Measurements from ENCODE around the gene CEP70.
"Not testable (repeated sequence)": the region's sequence is repeated elsewhere in the genome, so short reads cannot be mapped to it uniquely, and the experiment has no call there.

CEP70 gene

DNA sequence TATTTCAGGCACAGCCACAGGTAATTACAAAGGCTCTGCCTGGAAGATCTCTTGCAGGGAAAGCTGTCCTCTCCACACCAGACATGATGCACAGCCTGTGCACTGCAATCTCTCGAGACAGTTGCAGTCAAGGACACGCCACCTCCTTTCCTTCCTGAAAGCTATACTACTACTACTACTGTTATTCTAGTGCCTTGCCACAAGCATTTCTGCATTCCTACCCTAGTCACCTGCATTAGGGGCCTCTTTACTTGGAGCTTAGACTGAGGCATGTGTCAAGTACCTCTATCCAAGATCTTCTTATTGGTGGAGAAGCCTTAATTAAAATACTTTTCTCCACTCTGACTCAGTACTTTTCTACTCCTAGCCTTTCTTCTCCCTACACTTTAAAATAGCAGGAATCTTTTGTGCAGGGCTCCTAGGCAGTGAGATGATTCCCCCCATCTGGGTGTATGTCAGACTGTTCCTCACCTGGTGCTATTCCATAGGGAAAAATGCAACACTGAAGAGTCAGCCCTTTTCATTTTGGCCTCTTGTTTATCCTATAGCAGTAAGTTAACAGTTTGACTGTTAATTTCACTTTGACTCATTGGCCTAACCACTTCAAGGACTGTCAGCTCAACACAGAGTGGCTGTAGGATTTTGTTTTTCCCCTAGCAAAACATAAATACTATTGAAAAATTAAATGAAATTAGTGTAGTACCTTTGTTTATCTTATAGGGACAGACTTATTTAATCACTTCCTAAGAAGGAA, 80.8 kb downstream of the CEP70 start:
- DNase-seq (ENCODE audit: low spot score): no peak

DNA sequence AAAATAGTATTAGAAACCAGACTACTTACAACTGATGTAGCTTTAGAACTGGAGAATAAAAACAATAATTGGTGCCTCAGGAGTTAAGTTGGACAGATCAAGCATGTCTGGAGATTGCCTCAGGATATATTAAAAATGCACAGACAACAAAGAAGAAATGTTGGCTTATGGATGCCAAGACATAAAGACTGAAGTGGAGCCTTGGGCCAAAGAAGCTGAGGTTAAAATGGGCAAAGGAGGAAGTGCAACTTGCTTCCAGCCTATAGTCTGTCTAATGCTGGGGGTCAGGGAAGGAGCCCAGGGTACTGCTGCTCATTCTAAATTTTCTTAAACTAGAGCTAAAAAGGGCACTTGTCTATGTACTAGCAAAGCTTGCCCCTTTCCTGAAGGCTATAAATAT, 82.1 kb downstream of the CEP70 start:
- DNase-seq (ENCODE audit: low spot score): no peak

DNA sequence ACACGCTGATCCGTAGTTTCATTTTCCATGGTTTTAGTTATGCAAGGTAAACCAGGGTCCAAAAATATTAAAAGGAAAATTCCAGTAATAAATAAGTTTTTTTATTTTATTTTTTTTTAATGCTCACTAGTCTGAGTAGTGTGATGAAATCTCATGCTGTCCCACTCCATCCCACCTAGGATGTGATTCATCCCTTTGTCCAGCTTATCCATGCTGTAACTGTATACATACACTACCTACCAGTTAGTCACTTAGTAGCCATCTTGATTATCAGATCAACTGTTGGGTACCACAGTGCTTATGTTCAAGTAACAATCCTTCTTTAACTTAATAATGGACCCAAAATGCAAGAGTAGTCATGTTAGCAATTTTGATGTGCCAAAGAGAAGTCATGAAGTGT, 84.5 kb downstream of the CEP70 start:
- no peak for DNase-seq (ENCODE audit: low spot score)

DNA sequence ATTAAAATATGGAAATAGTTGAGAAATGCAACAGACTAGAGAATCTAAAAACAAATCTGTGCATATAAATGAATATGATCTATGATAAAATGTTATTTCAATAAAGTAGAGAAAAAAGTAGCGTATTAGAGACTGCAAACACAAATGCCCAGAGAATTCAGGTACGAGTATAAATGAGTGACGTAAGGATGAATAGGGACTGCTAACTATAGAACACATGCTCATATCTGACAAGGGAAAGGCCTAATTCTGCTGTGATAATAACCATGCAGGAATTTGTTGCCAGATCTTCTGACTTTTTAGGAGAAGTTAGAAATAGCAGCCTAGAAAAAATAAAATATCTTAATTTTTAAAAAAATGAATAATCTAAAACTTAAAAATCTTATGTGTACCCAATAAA, 86.5 kb downstream of the CEP70 start:
- DNase-seq (ENCODE audit: low spot score): no peak

DNA sequence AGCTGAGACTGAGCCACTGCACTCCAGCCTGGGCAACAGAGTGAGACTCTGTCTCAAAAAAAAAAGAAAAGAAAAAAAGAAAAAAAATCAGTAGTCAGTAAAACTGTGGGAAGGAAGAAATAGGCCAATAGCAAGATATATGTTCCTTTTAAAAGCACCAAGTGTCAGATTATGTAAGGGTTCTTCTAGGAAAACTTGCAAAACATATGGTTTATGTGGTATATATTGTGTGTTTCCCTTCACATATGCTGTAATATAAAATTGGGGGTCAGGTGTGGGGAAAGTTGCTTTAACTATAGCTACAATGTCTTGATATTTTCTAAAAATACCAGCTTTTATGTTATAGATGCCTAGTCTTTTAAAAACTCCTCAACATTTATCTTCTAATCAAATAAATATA, 95.1 kb downstream of the CEP70 start:
- no peak for DNase-seq (ENCODE audit: low spot score)

DNA sequence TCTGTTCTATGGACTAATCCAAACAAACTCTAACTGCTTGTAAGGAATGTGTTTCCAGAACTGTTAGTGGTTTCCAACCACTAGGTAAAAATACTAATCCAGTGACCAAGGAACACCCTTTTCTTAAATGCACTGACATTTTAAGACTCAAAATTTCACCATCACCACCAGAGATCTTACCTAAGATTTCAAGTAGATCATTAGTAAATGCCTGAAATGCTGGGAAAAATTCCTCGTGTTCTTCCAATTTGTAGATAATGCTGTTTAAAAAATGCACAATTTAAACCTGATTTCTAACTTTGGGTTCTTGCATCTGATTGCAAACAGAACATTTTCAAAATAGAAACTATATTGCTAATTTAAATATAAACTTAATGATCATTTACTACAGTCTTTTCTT, 96.2 kb downstream of the CEP70 start:
- no peak for DNase-seq (ENCODE audit: low spot score)

DNA sequence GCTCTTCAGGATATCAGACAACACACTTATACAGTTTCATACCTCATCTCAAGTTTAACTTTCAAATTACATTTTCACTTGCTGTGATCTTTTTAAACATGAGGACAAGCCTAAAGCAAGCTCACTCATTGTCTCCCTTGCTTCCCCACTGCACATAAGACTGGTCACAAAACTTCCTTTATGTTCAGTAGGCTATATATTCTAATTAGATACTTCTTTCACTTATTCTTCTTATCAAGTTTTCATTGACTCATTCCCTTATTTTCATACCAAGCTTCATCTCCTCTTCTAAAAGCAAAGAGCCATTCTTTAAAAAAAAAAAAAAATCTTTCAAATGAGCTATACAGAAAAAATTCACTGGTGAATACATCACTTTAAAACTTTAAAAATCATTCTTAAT, 97.0 kb downstream of the CEP70 start:
- no peak for DNase-seq (ENCODE audit: low spot score)

DNA sequence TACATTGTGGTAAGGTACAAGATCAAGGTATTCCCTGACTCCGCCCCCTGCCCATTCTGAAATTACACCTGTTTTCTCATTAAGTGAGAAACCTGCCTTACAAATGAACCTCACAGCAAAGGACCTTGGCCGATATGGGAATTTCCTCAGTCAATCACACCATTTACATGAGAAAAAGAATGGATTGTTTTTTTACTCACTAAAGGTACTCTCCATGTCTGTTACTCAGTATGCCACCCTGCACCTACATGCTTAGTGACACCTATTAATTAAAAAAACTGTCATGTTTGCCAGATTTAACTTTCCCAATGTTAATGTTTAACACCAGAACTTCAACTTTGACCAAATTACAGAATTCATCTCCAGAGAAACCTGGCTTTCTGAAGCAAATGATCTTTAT, 97.6 kb downstream of the CEP70 start:
- no peak for DNase-seq (ENCODE audit: low spot score)

DNA sequence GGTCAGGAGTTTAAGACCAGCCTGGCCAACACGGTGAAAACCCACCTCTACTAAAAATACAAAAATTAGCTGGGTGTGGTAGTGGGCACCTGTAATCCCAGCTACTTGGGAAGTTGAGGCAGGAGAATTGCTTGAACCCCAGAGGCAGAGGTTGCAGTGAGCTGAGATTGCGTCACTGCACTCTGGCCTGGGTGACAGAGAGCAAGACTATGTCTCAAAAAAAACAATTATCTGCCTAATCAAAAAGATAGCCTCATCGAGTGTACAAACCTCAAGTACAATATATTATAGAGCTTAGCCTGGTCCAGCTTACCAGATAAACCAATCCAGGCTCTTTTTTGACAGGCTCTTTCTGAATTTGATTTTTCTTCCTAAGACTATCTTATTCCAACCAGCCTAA, 98.4 kb downstream of the CEP70 start:
- not testable (repeated sequence) for DNase-seq (ENCODE audit: low spot score)

DNA sequence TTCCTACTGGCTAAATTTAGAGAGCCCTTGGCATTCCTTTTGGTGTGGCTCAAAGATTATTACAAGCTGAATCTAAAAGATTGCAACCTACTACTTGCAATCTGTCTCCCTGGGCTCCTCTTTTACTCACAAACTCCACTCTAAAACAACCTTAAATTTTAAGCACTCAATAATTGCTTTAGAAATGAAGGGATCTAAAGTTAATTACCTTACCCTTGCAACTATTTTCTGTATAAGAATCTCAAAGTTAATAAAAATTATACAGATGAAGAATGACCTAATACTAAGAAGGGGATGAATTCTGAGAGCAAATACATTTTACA, 99.5 kb downstream of the CEP70 start:
- no peak for DNase-seq (ENCODE audit: low spot score)

DNA sequence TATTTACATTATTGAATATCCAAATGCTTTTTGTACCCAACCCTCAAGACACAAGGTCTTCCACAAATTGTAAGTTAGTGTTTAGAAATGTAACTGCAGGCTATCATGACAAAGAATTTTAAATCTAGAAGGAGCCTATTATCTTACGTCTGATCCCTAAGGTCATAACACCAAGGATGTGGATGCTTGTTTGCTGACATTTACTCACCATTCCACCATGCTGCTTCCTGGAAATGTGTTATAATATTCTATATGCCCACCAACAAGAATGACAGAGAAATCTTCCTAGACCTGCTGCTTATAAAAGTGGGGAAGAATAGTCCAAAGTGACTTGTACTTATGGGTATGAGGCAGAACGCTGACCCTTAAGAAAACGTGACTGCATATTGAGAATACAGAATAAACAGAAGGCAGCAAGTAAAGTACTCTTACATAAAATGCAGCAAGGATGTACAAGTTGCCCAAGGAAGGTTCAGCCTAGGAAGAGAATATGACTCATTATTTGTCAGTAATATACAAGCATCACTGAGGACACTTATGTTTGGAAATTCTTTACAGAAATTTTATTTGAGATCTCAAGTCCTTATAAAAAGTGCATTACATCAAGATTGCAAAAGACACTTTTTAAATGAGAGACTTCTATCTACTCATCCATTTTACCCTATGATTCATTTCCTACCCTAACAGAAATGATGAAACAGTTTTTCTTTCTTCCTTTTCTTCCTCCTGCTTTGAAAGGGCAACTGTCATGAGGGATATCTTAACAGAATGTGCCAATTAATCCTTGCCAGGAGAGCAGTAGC, 100.1 kb downstream of the CEP70 start:
- DNase-seq (ENCODE audit: low spot score): peak; percentile 58

DNA sequence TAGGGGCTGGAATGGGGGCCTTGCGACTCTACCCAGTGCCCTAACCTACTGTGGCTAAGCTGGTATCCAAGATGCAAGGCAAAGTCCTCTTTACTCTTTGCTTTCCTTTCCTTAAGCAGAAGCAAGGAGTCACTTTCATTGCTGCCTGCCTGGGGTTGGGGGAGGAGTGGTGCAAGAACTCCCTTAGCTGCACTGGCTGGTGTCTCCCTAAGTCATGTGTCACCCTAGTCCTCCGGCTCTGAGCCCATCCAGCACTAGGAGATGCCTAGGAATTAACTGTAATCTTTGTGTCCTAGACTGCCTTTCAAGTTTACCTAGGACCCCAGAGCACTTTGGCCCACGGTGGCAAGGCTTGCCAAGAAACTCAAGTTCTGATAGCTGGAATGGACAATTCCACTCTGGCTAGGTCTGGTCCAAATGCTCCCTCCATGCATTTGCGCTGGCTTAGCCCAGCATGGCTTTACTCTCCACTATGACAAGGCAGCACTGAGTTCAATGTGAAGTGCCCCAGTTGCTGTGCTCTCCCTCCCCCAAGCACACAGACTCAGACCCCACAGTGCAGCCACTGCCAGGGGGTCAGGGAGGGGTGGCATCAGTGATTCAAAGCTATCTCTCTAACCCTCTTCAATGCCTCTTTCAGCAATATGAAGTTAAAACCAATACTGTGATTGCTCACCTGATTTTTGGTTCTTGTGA, 100.9 kb downstream of the CEP70 start:
- DNase-seq (ENCODE audit: low spot score): no peak

DNA sequence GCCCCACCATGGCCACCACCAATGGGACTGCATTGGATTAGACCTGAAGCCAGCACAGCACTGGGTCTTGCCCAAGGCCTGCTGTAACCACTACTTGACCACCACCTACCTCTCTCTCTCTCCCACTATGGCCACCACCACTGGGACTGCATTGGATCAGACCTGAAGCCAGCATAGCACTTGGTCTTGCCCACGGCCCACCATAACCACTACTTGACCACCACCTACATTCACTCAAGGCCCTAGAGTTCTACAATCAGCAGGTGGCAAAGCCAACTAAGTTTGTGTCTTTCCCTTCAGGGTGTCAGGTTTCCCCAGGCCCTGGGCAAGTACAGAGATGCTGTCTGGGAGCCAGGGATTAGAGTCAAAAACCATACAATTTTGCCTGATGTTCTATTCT, 102.1 kb downstream of the CEP70 start:
- no peak for DNase-seq (ENCODE audit: low spot score)

DNA sequence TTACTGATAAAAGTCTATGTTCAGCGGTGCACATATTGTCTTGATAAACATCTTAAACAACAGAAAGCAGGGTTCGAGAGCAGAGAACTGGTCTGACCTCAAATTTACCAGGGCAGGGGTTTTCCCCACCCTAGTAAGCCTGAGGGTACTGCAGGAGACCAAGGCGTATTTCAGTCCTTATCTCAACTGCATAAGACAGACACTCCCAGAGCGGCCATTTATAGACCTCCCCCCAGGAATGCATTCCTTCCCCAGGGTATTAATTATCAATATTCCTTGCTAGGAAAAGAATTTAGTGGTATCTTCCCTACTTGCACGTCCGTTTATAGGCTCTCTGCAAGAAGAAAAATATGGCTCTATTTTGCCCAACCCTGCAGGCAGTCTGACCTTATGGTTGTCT, 107.5 kb downstream of the CEP70 start:
- DNase-seq (ENCODE audit: low spot score): not testable (repeated sequence)

DNA sequence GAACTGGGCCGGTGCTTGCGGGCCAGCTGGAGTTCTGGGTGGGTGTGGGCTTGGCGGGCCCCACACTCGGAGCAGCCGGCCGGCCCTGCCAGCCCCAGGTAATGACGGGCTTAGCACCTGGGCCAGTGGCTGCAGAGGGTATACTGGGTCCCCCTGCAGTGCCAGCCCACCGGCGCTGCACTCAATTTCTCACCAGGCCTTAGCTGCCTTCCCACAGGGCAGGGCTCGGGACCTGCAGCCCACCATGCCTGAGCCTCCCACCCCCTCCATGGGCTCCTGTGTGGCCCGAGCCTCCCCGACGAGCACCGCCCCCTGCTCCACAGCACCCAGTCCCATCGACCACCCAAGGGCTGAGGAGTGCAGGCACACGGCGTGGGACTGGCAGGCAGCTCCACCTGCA, 109.4 kb downstream of the CEP70 start:
- DNase-seq (ENCODE audit: low spot score): not testable (repeated sequence)

DNA sequence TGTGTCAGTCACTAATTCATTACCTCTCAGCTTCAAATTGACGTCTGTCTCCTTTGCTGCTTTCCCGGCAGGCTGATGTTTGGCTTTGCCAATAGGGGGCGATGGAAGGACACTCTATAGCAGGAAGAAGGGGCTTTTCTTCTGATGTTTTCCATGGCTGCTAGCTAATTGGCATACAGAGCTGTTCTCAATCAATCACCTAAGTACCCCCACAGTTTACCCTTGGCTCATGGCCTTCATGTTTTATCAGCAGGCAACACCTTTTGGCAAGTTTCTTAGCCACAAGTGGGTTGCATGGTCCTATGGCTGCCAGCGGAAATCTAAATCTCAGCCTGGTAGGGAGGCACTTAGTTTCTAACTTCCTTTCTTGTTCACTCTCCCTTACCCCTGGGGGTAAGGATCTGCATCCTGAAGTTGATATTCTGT, 114.6 kb downstream of the CEP70 start:
- peak; percentile 54 for DNase-seq (ENCODE audit: low spot score)

DNA sequence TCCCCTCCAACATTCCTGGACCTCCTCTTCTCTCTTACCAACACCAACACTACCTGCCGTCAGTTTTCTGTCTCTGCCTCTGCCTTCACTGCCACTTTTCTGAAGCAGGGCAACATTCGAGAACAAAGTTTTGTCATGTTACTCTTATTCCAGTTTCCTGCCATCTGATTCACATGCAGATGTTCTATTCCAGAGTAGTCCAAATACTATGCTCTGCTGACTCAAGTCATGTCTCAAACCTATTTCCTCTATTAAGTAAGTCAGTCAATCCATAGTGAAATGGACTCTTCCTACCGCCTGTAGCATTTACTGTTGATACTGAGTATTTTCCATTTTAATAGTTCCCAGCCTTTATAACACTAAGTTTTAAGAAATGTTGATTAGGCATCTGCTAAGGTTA, 116.3 kb downstream of the CEP70 start:
- DNase-seq (ENCODE audit: low spot score): no peak

DNA sequence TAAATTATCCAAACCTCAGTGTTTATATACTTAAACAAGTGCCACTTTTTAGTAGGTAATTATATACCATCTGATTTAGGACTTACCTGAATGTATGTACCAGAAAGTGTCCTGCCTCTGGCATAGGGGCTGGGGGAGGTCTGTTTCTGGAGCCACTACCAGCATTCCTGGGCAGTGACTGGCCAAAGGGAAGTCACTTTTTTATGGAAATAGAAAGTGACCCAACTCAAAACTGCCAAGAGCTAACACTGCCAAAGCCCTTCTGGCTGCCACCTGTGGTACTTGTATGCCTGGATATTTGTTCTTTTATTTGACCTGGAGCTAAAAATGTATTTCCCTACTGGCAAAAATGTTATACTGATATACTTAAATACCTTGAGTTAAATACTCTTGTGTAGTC, 116.9 kb downstream of the CEP70 start:
- DNase-seq (ENCODE audit: low spot score): no peak

DNA sequence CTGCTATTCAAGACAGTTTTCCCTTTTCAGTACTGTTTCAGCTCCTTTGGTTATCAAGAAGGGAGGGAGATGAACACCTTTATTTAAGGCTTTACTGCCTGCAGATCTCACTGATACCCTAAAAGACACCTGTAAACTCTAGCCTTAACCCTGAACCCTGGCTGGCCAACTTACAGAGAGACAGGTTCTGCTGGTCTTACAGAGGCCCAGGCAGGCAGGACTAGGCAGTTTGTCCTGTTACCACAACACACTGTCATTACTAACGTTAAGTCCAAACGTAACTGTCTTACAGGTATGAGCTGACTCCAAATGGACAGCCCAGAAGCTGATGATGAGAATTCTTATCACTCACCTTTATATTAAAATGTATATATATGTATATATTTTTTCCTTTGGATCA, 117.5 kb downstream of the CEP70 start:
- DNase-seq (ENCODE audit: low spot score): no peak

DNA sequence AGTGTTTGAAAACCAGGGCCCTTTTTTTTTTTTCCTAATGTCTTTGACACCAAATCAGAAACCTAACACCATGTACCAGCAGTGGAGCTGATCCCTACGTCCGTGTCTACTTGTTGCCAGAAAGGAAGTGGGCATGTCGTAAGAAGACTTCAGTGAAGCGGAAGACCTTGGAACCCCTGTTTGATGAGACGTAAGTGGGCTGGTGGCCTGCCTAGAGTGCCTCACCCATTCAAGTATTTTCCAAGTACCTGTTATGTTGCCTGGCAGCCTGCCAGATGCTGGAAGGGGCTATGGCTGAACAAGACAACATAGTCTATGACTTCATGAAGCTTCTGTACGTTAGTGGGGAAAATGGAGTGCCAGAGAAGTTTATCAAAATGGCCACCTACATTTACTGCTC, 119.9 kb downstream of the CEP70 start:
- DNase-seq (ENCODE audit: low spot score): no peak

DNA sequence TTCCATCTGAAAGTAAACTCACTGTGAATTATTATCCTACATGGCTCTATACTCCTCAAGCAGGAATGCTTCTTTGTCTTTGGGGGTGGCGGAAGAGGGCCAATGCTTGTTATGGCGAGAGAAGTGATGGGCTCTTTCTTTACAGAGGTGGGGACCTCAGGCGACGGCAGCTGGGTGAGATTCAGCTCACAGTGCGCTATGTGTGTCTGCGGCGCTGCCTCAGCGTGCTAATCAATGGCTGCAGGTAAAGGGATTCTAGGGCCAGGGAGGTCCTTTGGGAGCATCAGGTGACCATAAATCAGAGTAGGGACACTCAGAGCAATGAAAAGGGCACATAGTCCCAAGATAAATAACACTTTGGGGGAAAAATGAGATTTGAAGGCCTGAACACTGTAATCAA, 120.7 kb downstream of the CEP70 start:
- no peak for DNase-seq (ENCODE audit: low spot score)

DNA sequence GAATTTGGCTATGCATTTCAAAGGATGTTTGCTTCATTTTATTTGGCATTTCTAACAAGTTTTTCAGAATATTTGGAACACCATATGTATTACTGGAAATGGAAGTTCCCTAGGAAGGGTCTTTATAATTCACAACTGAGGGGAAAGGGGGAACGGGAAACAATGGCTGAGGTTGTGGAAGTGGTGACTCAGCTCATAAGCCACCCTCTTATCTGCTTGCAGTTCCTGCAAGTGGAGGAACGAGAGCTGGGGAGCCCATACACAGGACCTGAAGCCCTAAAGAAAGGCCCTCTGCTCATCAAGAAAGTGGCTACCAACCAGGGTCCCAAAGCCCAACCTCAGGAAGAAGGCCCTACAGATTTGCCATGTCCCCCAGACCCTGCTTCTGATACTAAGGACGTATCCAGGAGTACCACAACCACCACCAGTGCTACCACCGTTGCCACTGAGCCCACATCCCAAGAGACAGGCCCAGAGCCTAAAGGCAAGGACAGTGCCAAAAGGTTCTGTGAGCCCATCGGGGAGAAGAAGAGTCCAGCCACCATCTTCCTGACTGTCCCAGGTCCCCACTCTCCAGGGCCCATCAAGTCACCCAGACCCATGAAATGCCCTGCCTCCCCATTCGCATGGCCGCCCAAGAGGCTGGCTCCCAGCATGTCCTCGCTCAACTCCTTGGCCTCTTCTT, 121.8 kb downstream of the CEP70 start:
- no peak for DNase-seq (ENCODE audit: low spot score)

DNA sequence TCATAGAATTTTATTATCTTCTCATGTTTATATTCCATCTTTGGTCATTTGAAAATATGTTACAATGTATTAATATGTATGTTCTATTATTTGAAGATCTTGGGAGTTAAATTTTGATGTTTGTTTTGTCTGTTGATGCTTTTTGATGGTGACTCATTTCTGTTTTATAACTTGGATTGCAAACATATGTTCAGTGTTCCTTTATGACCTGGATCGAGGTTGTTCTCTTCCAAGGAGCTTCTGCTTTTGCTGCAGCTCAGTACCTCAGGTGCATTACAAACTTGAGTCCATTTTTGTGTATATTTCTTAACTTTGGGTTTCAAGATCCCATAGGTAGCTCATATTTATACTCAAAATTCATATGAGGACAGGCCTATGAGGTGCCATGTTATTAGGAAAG, 122.6 kb downstream of the CEP70 start:
- DNase-seq (ENCODE audit: low spot score): no peak
